ENCODE results near the gene SLC44A1.

The SLC44A1 gene

DNA sequence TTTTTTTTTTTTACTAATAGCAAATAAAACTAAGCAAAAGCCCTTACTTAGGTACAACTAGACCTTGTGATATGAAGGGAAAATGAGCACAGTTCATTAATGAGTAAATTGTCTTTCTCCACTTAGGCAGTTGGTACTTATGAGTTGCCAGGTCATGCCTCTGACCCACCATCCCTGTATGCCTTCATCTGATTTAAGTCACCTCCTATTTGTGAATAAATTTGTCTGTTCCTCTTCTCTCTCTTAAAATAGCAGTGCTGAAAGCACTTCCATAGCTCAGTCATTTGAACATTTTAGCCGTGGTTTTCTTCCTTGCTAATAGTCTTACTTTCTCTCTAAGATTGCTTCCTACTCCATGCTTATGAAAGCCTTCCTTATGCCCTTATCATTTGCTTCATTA lies 61.4 kb downstream of the SLC44A1 start:
- no peak for DNase-seq (ENCODE audit: low spot score)

GRCh38 chr9:105306351-105307140 lies 62.1 kb downstream of the SLC44A1 start:
- DNase-seq (ENCODE audit: low spot score), result no peak

DNA sequence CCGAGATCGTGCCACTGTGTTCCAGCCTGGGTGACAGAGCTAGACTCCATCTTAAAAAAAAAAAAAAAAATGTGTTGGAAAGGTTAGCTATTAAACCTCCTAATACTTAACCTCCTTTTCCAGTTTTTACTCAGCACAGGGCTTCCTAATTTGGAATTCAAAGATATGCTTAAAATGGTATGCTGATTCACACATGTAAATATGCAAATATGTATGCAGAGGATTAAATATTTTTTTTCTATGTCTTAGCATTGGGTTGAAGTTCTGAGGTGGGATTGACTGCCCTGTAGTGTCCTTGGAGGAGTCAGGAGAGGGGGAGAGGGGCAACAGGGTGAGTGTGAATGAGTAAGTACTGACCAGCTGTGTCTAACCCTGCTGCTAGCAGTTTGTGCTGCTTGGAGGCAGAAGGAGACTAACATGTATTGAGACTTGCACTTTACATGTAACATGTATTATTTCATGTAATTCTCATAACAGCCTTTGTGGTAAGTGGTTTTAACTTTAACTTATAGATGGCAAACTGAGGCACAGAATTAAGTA lies 63.2 kb downstream of the SLC44A1 start:
- no peak for DNase-seq (ENCODE audit: low spot score)

DNA sequence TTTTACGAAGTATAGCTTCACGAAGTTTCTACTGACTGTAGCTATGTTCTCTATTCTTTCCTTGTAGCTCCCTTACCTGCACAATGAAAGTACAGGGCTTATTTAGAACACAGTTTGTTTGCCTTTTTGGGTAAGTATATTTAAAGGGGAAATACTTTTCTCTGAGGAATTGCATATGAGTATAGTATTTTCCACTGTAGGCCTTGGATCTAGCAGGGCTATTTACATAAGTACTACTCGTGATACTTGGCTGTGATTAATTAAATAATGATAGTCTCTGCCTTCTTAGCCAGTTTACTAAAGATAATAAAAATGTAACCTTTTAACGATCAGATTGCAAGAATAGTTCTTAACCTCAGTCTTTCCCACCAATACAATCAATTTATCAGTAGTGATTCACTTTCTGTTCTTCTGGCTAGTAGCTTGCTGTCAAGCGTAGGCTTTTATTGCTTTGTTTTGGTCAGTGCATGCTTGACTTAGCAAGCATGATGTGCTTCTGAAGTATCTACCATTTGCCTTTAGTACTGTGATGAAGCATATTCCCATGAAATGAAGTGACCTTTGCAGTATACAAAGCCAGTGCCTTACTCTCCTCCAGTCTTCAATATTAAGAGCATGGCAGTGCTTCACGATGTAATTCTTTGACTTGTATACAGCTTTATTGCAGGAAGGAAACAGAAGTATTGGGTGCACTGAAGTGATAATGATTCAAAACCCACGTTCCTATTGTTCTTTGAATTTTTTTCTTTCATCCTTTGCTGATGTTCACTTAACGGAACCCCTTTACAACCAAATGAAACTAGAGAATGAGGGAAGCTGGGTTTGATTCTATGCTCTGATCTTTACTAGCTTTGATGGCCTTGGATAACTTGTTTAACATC lies 64.2 kb downstream of the SLC44A1 start:
- DNase-seq (ENCODE audit: low spot score), result no peak

DNA sequence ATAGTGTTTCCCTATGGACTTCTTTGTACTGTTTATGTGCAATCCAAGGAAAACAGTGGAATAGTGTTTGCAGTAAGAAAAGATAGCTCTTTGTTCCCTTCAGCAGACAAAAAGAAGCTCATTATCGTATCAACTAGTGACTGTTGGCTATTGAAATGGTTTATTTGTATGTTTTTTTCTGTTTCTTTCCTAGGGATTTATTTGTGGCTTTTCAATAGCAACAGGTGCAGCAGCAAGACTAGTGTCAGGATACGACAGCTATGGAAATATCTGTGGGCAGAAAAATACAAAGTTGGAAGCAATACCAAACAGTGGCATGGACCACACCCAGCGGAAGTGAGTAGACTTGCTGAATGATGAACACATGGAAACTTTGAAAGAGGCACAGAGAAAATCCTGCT lies 65.1 kb downstream of the SLC44A1 start:
- DNase-seq (ENCODE audit: low spot score), result no peak

DNA sequence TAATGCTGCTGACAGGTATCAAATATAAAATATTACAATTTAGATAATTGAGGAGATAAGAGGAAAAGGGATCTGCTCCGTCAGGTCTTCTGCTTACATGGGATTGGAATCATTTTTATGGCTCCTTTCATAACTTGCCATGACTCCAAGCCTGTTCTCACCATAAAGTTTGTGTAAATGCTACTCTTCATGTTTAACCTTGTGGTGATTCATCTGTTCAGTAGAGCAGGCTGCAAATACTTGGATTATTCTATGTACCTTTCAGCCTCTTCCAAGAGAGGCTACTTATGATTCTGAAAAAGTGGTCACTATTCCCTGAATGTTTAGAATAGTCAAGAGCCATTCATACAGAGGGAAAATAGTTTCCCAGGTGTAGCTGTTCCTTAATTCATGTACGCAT lies 66.9 kb downstream of the SLC44A1 start:
- no peak for DNase-seq (ENCODE audit: low spot score)

DNA sequence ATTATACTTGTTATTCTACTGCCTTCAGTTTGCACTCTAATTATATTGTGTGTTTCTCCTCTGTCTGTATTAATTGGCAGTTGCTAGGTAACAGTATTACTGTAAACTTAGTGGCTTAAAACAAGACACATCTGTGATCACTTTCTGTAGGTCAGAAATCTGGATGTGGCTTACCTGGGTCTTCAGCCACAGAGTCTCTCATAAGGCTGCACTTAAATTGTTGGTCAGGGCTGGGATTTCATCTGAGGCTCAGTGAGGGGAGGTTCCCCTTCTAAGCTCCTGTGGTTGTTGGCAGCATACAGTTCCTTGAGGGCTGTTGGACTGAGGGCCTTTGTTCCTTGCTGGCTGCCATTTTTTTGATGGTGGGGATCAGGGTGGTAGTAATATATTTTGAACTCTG lies 68.8 kb downstream of the SLC44A1 start:
- DNase-seq (ENCODE audit: low spot score), result no peak

- DNase-seq (ENCODE audit: low spot score), result no peak
Measured at GRCh38 chr9:105316703-105317102, 72.3 kb downstream of the SLC44A1 start.

- no peak for DNase-seq (ENCODE audit: low spot score)
Measured at GRCh38 chr9:105318729-105319191, 74.3 kb downstream of the SLC44A1 start.

DNA sequence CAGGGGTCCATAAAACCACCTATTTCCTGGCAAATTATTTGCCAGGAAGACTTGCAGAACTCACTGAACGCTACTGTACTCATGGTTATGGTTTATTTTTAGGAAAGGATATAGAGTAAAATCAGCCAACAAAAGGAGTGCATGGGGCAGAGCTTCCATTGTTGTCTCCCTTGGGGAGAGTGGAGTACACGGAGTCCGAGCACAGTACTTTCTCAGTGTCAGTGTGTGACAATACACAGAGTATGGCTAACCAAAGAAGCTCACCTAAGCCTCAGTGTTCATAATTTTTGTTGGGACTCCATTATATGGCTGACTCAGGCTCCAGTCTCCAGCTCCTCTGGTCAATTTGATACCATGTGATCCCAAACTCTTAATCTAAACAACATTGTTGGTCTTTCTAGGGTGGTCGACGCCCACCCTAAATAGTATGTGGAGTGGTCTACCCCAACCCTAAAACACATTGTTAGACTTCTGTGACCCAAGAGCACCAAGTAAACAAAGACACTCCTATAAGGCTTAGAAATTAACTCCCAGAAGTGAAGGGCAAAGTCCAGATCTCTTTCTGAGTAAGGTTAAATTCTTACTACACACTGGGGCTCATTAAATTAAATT lies 74.9 kb downstream of the SLC44A1 start:
- DNase-seq (ENCODE audit: low spot score), result no peak

- DNase-seq (ENCODE audit: low spot score), result no peak
Measured at GRCh38 chr9:105320568-105320967, 76.1 kb downstream of the SLC44A1 start.

DNA sequence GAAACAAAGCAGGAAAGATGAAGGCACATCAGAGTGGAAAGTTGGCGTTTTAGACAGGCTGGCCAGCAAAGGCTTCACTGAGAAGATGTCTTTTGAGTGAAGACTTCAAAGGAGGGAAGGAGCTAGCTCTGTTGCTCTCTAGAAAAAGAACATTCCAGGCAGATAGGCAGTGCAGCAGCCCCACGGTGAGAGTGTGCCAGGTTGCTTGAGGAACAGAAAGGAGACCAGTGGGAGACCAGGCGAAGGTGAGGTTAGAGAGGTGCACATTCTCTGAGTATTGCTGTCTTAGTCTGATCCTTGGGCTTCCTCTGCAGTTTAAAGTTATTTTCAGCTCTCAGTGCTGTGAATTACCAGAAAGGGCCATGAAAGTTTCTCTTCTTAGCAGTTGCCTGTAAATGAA lies 83.8 kb downstream of the SLC44A1 start:
- DNase-seq (ENCODE audit: low spot score), result no peak

- DNase-seq (ENCODE audit: low spot score), result no peak
Measured at GRCh38 chr9:105328872-105329718, 84.6 kb downstream of the SLC44A1 start.

GRCh38 chr9:105329719-105330062 lies 85.2 kb downstream of the SLC44A1 start:
- no peak for DNase-seq (ENCODE audit: low spot score)

- no peak for DNase-seq (ENCODE audit: low spot score)
Measured at GRCh38 chr9:105330201-105330600, 85.8 kb downstream of the SLC44A1 start.

DNA sequence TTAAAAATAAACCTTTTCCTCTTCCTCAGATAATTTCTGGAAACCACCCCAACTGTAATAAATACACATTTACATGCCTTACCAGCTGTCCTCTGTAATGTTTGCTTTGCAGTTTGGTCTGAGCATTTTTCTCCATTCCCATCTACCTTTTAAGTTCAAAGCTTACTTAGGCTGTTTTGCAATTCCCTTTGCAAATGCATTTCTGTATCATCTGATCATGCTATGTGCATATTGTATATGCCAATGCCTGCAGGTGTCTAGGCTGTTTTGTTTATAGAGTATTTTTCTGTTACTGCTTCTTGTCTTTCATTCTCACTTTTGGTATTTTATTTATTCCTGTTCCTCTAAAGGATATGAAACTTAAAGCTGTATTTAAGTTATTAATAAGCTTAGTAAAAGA lies 86.3 kb downstream of the SLC44A1 start:
- no peak for DNase-seq (ENCODE audit: low spot score)

DNA sequence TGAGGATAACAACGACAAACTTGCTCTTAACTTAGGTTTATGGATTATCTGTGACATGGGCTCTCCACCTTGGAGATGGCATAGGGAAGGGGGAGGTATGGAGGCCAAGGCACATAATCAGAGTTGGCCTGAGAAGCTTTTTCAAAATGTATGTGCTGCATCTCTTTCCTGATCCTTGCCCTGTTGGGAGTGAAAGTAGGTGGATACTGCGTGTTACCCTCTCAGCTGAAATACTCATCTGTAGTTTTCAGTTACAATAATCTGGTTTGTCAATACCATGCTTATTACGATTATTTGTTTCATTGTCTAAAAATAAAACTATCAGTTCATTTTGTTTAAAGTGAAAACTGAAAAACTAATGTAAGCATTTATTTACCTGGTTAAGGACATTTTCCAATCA lies 86.7 kb downstream of the SLC44A1 start:
- no peak for DNase-seq (ENCODE audit: low spot score)

- no peak for DNase-seq (ENCODE audit: low spot score)
Measured at GRCh38 chr9:105331755-105332154, 87.3 kb downstream of the SLC44A1 start.

DNA sequence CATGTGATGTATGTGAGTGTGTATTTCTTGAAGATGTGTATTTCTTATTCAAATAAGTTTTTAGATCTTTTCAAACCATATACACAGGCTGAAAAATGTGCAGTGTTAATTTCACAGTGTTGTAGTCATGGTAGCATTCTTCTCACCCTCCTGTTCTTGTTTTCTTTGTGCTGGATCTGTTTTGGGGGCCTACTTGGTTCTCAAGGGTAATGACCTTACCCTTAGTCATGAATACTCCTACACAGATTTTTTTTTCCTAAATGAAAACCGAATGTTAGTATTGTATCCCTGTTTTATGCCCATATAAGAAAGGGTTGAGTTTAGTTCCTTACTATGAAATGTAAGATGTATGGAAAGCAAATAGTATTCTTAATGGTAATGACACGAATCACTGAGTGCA lies 88.0 kb downstream of the SLC44A1 start:
- no peak for DNase-seq (ENCODE audit: low spot score)

DNA sequence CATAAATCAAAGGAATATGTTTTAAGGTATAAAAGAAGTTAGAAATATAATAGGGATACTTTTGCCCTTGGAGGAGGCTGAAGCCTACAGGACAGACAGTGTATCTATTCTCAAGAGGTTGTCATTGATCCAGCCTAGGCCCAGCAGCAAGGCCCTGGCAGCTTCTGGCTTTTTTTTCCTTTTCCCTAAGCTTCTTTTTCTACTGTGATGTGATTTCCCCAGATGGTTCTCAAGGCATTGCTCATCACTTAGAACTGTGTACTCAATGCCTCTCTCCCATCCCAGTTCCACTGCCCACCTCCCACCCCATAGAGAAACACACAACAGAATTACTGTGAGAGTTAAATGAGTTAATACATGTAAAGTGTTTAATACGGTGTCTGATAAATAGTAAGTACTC lies 88.6 kb downstream of the SLC44A1 start:
- DNase-seq (ENCODE audit: low spot score), result no peak

- DNase-seq (ENCODE audit: low spot score), result no peak
Measured at GRCh38 chr9:105333811-105334210, 89.4 kb downstream of the SLC44A1 start.

DNA sequence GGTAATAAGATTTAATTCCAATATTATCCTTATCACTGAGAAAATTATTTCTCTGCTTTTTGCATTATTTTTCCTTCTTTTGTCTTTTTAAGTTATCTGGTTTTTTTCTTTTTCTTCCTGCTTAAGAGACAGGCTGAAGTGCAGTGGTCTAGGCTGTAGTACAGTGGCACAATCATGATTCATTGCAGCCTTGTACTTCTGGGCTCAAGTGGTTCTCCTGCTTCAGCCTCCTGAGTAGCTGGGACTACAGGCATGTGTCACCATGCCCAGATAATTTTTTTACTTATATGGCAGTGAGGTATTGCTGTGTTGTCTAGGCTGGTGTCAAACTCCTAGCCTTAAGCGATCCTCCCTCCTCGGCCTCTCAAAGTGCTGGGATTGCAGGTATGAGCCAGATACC lies 93.9 kb downstream of the SLC44A1 start:
- no peak for DNase-seq (ENCODE audit: low spot score)

Measured in CD4-positive, alpha-beta T cell treated with Interleukin-15 for 4 hours (primary cell).